Immature natural killer cell (primary cell): Measurements from ENCODE around the gene LRRTM2. TPM values are rescaled to one million over a fixed set of nuclear protein-coding genes. Genes with fewer than 3 reads are reported as not detected.

Source experiments
- DNase-seq, 3 donors: peaks; one replicate each; pipeline ENCODE4 v3.0.0; 2022; ENCODE audit warnings: mixed read lengths in 1 of 3
- H3K27ac Mint-ChIP-seq, 6 donors: one replicate each; pipeline ENCODE4 v1.8.0; 2020; ENCODE audit warnings: mixed read lengths in 6 of 6, mild to moderate bottlenecking in 5 of 6, inconsistent platforms in 4 of 6, moderate library complexity in 3 of 6
- H3K27me3 Mint-ChIP-seq, 3 donors: one replicate each; pipeline ENCODE4 v1.8.0; 2020 to 2021; ENCODE audit warnings: low read depth in 3 of 3, mild to moderate bottlenecking in 3 of 3, mixed read lengths in 3 of 3, moderate library complexity in 3 of 3, inconsistent platforms in 1 of 3
- H3K36me3 Mint-ChIP-seq, 3 donors: one replicate each; pipeline ENCODE4 v1.8.0; 2020; ENCODE audit warnings: mixed read lengths in 3 of 3, inconsistent platforms in 2 of 3, mild to moderate bottlenecking in 2 of 3
- H3K4me1 Mint-ChIP-seq, 2 donors: one replicate each; pipeline ENCODE4 v1.8.0; 2020; ENCODE audit warnings: inconsistent platforms in 2 of 2, mild to moderate bottlenecking in 2 of 2, mixed read lengths in 2 of 2, moderate library complexity in 1 of 2
- H3K4me3 Mint-ChIP-seq, 5 donors: one replicate each; pipeline ENCODE4 v1.8.0; 2020; ENCODE audit warnings: mild to moderate bottlenecking in 5 of 5, mixed read lengths in 5 of 5, inconsistent platforms in 3 of 5, moderate library complexity in 3 of 5
- H3K9me3 Mint-ChIP-seq, 6 donors: one replicate each; pipeline ENCODE4 v1.8.0; 2020; ENCODE audit warnings: mild to moderate bottlenecking in 6 of 6, mixed read lengths in 6 of 6, inconsistent platforms in 4 of 6, moderate library complexity in 3 of 6
- polyA plus RNA-seq, 3 donors: library from polyadenylated mRNA; unstranded; fragments of 300-500 nt; fragmentation: Illumina TruSeq; gene quantifications; one replicate each; pipeline ENCODE4 v1.2.3, GENCODE V29; 2021

The LRRTM2 gene
- polyA plus RNA-seq, 3 donors from 2014 or later, result not detected

DNA sequence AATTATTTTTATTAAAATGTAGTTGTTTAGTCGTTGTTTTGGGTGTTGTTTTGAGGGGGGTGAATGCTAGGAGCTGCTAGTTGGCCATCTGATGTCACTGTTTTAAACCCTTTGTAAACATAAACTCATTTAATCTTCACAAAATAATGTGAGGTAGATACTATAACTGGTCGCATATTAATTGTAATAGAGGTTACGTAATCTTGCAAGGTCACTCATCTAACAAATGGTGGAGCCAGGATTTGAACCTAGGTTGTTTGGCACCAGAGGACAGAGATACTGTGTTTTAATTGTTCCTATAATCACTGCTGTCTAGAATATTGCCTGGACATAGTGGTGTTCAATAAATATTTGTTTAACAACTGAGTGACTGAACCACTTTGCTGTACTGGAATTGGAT, 54.4 kb downstream of the LRRTM2 start:
- Mint-ChIP-seq H3K4me3 (no peak overlapping the region), H3K9me3 (no peaks in the 10 kb centered on the region), H3K27ac (no peak overlapping the region), H3K27me3 (peaks cover 3 to 6% (median 3%) of the 10 kb centered on the region in 3 donors), H3K36me3 (peaks cover 5 to 9% (median 8%) of the 10 kb centered on the region in 3 donors), H3K4me1 (no peaks in the 10 kb centered on the region)
- no peak for DNase-seq

DNA sequence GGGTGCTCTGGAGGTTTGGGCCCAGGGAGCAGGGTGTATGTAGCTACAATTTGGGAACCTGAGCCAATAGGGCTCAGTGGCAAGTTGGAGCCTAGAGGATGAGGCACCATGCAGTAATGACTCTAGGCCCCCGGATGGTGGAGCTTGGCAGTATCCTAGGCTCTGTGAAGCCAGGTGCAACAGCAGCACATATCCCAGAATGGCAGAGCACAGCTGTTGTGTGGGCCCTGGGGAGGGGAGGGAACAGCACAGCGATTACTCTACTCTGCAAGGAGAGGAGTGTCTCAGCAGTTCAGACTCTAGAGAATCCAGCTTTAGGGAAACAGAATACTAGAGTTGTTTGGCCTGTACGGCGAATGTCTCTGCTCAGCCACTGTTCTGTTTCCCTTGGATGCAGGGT, 56.1 kb downstream of the LRRTM2 start:
- DNase-seq, result no peak
- Mint-ChIP-seq H3K9me3 (no peaks in the 10 kb centered on the region), H3K4me3 (no peak overlapping the region), H3K27me3 (peaks cover 3 to 9% (median 3%) of the 10 kb centered on the region in 3 donors), H3K4me1 (no peaks in the 10 kb centered on the region), H3K36me3 (peaks cover 5 to 11% (median 8%) of the 10 kb centered on the region in 3 donors), H3K27ac (no peak overlapping the region)

Other genes with a start within 250 kb of the LRRTM2 start
- gene CTNNA1, start 121.9 kb downstream of the LRRTM2 start, polyA plus RNA-seq, result 10 to 100 TPM in 2 of 3 donors, 1 to 10 TPM in 1; 9.8 to 15.3 (median 10.1) TPM